ENCODE measurements around the gene KRT81. TPM values are rescaled to one million over a fixed set of nuclear protein-coding genes. Genes with fewer than 3 reads are reported as not detected.

KRT81 gene
- total and polyA plus RNA-seq, 2 donors (not counting 1 experiment from before 2014, with no cell fraction given), result not detected

GRCh38 chr12:52279422-52280318, 11.7 kb downstream of the KRT81 start:
- Mint-ChIP-seq H3K27ac (no peak overlapping the region), H3K27me3 (peaks cover 56% of the 10 kb centered on the region), H3K9me3 (ENCODE audit: insufficient read depth) (no peaks in the 10 kb centered on the region), H3K4me3 (no peak overlapping the region), H3K4me1 (peaks cover 6% of the 10 kb centered on the region)
- Histone ChIP-seq H3K36me3 (replicated peaks in 1 of 2; ENCODE audit: control extremely low read depth in 1 of 2, control insufficient read depth in 1 of 2, extremely low read depth in 1 of 2, insufficient read depth in 2 of 2, low read length in 1 of 2) (no peaks in the 10 kb centered on the region), H3K9me3 (ENCODE audit: control extremely low read depth in 1 of 3, control insufficient read depth in 2 of 3, insufficient read depth in 1 of 3, low read length in 2 of 3) (no peaks in the 10 kb centered on the region), H3K79me2 (ENCODE audit: control insufficient read depth, insufficient read depth, low read length) (no peaks in the 10 kb centered on the region), H3K4me2 (replicated peaks; ENCODE audit: low read depth, low read length, poor library complexity, severe bottlenecking) (no peak overlapping the region), H2AFZ (ENCODE audit: insufficient read depth, low read depth, low read length, poor library complexity, severe bottlenecking) (no peak overlapping the region), H3K27ac (ENCODE audit: low read length in 2 of 2) (no peak overlapping the region), H3K4me3 (ENCODE audit: control extremely low read depth in 1 of 5, extremely low read depth in 1 of 5, insufficient read depth in 1 of 5, low read depth in 2 of 5, low read length in 4 of 5) (no peak overlapping the region), H3K4me1 (ENCODE audit: control insufficient read depth in 2 of 2, insufficient read depth in 2 of 2, low read length in 2 of 2) (peaks cover 4% of the 10 kb centered on the region in 2 donors), H3K27me3 (replicated peaks in 1 of 4; ENCODE audit: control extremely low read depth in 1 of 4, control insufficient read depth in 3 of 4, insufficient read depth in 4 of 4, low read length in 3 of 4) (peaks cover 0 to 23% (median 5%) of the 10 kb centered on the region in 4 experiments), H4K20me1 (ENCODE audit: control insufficient read depth, insufficient read depth, low read length, poor library complexity, severe bottlenecking) (no peaks in the 10 kb centered on the region), H3K9ac (ENCODE audit: low read length) (no peak overlapping the region)
- intact Hi-C loops (cut with micrococcal nuclease), result no loop called here
- WGBS (ENCODE audit: insufficient coverage), result 77% methylated on average over 10 of the region's 14 CpGs
- POLR2A ChIA-PET, result no interaction called here
- TF ChIP-seq EZH2 (IDR thresholded peaks at IDR 0.05; ENCODE audit: borderline replicate concordance, insufficient read depth, low read depth, low read length, poor library complexity, severe bottlenecking) (no peak), CTCF (IDR thresholded peaks at IDR 0.05) (no peak)
- ATAC-seq (ENCODE audit: low read depth), result no peak
- no peak for DNase-seq
- CTCF ChIA-PET, result interaction anchor here (0.8 to 2.8 kb wide), 13 partner anchors 9 to 42 kb away, joined by 3 to 11 read pairs (median 3); no protein-coding TSS in a partner anchor
